Karpas-422 (cell line): ENCODE results near the gene CDK15. TPM values are rescaled to one million over a fixed set of nuclear protein-coding genes. Genes with fewer than 3 reads are reported as not detected.

Experiments used
- DNase-seq: peaks from one replicate; pipeline ENCODE4 v3.0.0-alpha.2; 2015
- H2AFZ ChIP-seq: fragments of 200-600 bp; sonication (generic); 2 replicates; pipeline ENCODE4 v1.6.1; 2014; ENCODE audit warnings: antibody characterized with exemption, low read length, mixed read lengths
- H3K27ac ChIP-seq: fragments of 200-600 bp; sonication (generic); 2 replicates; pipeline ENCODE4 v1.5.1; 2014; ENCODE audit warnings: mild to moderate bottlenecking, low read length, moderate library complexity
- H3K27me3 ChIP-seq: fragments of 200-600 bp; sonication (generic); 2 replicates; pipeline ENCODE4 v1.6.1; 2014; ENCODE audit warnings: low read length, mixed read lengths
- H3K36me3 ChIP-seq: fragments of 200-600 bp; sonication (generic); 2 replicates; pipeline ENCODE4 v1.6.1; 2014; ENCODE audit warnings: low read length, mixed read lengths; ENCODE audit not compliant: insufficient read depth
- H3K4me1 ChIP-seq: fragments of 200-600 bp; sonication (generic); 2 replicates; pipeline ENCODE4 v1.6.1; 2014; ENCODE audit warnings: mild to moderate bottlenecking, low read length, mixed read lengths
- H3K4me2 ChIP-seq: fragments of 200-600 bp; sonication (generic); 2 replicates; pipeline ENCODE4 v1.6.1; 2014; ENCODE audit warnings: low read length, low read depth, mild to moderate bottlenecking; ENCODE audit not compliant: poor library complexity, severe bottlenecking
- H3K4me3 ChIP-seq: fragments of 200-600 bp; sonication (generic); 2 replicates; pipeline ENCODE4 v1.5.1; 2014; ENCODE audit warnings: mild to moderate bottlenecking, antibody characterized with exemption, low read length, mixed read lengths
- H3K79me2 ChIP-seq: fragments of 200-600 bp; sonication (generic); 2 replicates; pipeline ENCODE4 v1.6.1; 2014; ENCODE audit warnings: mild to moderate bottlenecking, low read length, mixed read lengths
- H3K9ac ChIP-seq: fragments of 200-600 bp; sonication (generic); 2 replicates; pipeline ENCODE4 v1.6.0; 2014; ENCODE audit warnings: low read length
- H3K9me2 ChIP-seq: fragments of 200-600 bp; sonication (generic), shearing (Covaris generic); replicated peaks from 2 replicates; pipeline ENCODE4 v1.6.0; 2014; ENCODE audit warnings: mild to moderate bottlenecking, low read length, moderate library complexity; ENCODE audit not compliant: insufficient read depth
- H3K9me3 ChIP-seq: fragments of 300-700, 200-600 bp; sonication (generic); 2 replicates; pipeline ENCODE4 v1.6.1; 2014; ENCODE audit warnings: low read length, mixed read lengths
- H4K20me1 ChIP-seq: fragments of 200-600 bp; sonication (generic); 2 replicates; pipeline ENCODE4 v1.6.1; 2014; ENCODE audit warnings: mild to moderate bottlenecking, antibody characterized with exemption, low read length, low read depth; ENCODE audit not compliant: insufficient read depth
- total RNA-seq: library from RNA; depleted of rRNA; stranded (reverse); fragments of >200 nt; shearing (Covaris generic); gene quantifications from 2 replicates; pipeline ENCODE4 v1.2.3, GENCODE V29; 2014; ENCODE audit warnings: low replicate concordance

Gene CDK15
- total RNA-seq, 1 experiment from 2014 or later, result not detected

- Histone ChIP-seq H3K27ac (peak overlapping the region; percentile 100), H3K4me1 (peaks cover 91% of the 10 kb centered on the region), H3K9me3 (no peaks in the 10 kb centered on the region), H3K9me2 (no peaks in the 10 kb centered on the region), H3K9ac (no peak overlapping the region), H3K4me3 (no peak overlapping the region), H3K27me3 (no peaks in the 10 kb centered on the region), H3K79me2 (peaks cover 10% of the 10 kb centered on the region), H3K36me3 (no peaks in the 10 kb centered on the region), H2AFZ (no peak overlapping the region), H4K20me1 (no peaks in the 10 kb centered on the region), H3K4me2 (no peak overlapping the region)
- no peak for DNase-seq
These were observed 100.6 kb downstream of the CDK15 start for GRCh38 chr2:201906777-201907562.

- Histone ChIP-seq H3K9ac (no peak overlapping the region), H3K4me1 (peaks cover 91% of the 10 kb centered on the region), H2AFZ (no peak overlapping the region), H3K9me3 (no peaks in the 10 kb centered on the region), H3K27ac (peak overlapping the region; percentile 100), H3K4me2 (no peak overlapping the region), H3K9me2 (no peaks in the 10 kb centered on the region), H4K20me1 (no peaks in the 10 kb centered on the region), H3K36me3 (no peaks in the 10 kb centered on the region), H3K4me3 (no peak overlapping the region), H3K79me2 (peaks cover 10% of the 10 kb centered on the region), H3K27me3 (no peaks in the 10 kb centered on the region)
- DNase-seq, result no peak
These were observed 101.2 kb downstream of the CDK15 start for GRCh38 chr2:201907563-201907881.

GRCh38 chr2:201908901-201909300, 102.6 kb downstream of the CDK15 start:
- Histone ChIP-seq H3K27ac (peak overlapping the region; percentile 97), H3K27me3 (no peaks in the 10 kb centered on the region), H3K79me2 (peaks cover 10% of the 10 kb centered on the region), H3K9me3 (no peaks in the 10 kb centered on the region), H3K9ac (peak overlapping the region; percentile 68), H3K4me3 (peak overlapping the region; percentile 56), H4K20me1 (no peaks in the 10 kb centered on the region), H2AFZ (0 out of 2 replicates have a peak overlapping the region, but pooled peaks have one; percentile 44), H3K4me1 (peaks cover 94% of the 10 kb centered on the region), H3K36me3 (no peaks in the 10 kb centered on the region), H3K9me2 (no peaks in the 10 kb centered on the region), H3K4me2 (peak overlapping the region; percentile 86)
- DNase-seq, result no peak

- Histone ChIP-seq H3K79me2 (peaks cover 10% of the 10 kb centered on the region), H3K36me3 (no peaks in the 10 kb centered on the region), H3K27me3 (no peaks in the 10 kb centered on the region), H3K4me1 (peaks cover 91% of the 10 kb centered on the region), H3K4me2 (peak overlapping the region; percentile 86), H3K9ac (peak overlapping the region; percentile 68), H3K27ac (peak overlapping the region; percentile 97), H4K20me1 (no peaks in the 10 kb centered on the region), H2AFZ (peak overlapping the region; percentile 44), H3K9me2 (no peaks in the 10 kb centered on the region), H3K4me3 (peak overlapping the region; percentile 56), H3K9me3 (no peaks in the 10 kb centered on the region)
- no peak for DNase-seq
These were observed 103.0 kb downstream of the CDK15 start for GRCh38 chr2:201909348-201909747.

GRCh38 chr2:201909961-201910361, 103.6 kb downstream of the CDK15 start:
- peaks cover 91% of the 10 kb centered on the region for H3K4me1 ChIP-seq
- peak overlapping the region; percentile 44 for H2AFZ ChIP-seq
- H3K9ac ChIP-seq, result peak overlapping the region; percentile 68
- no peaks in the 10 kb centered on the region for H3K9me2 ChIP-seq
- no peaks in the 10 kb centered on the region for H4K20me1 ChIP-seq
- peak; percentile 90 for DNase-seq
- H3K9me3 ChIP-seq, result no peaks in the 10 kb centered on the region
- peak overlapping the region; percentile 97 for H3K27ac ChIP-seq
- H3K4me3 ChIP-seq, result peak overlapping the region; percentile 56
- peak overlapping the region; percentile 86 for H3K4me2 ChIP-seq
- H3K36me3 ChIP-seq, result no peaks in the 10 kb centered on the region
- no peaks in the 10 kb centered on the region for H3K27me3 ChIP-seq
- H3K79me2 ChIP-seq, result peaks cover 10% of the 10 kb centered on the region

GRCh38 chr2:201911372-201911771, 105.0 kb downstream of the CDK15 start:
- Histone ChIP-seq H3K9ac (no peak overlapping the region), H3K4me3 (no peak overlapping the region), H2AFZ (no peak overlapping the region), H3K9me3 (no peaks in the 10 kb centered on the region), H3K4me2 (peak overlapping the region; percentile 7), H3K4me1 (peaks cover 91% of the 10 kb centered on the region), H3K27me3 (no peaks in the 10 kb centered on the region), H3K9me2 (no peaks in the 10 kb centered on the region), H3K79me2 (peaks cover 10% of the 10 kb centered on the region), H4K20me1 (no peaks in the 10 kb centered on the region), H3K36me3 (no peaks in the 10 kb centered on the region), H3K27ac (peak overlapping the region; percentile 97)
- no peak for DNase-seq

GRCh38 chr2:201913201-201913600, 106.9 kb downstream of the CDK15 start:
- H3K9ac ChIP-seq, result peak overlapping the region; percentile 3; the same call in 1 of the 2 replicates
- peaks cover 76% of the 10 kb centered on the region for H3K4me1 ChIP-seq
- no peak overlapping the region for H3K4me3 ChIP-seq
- peak overlapping the region; percentile 17 for H3K4me2 ChIP-seq
- no peaks in the 10 kb centered on the region for H3K27me3 ChIP-seq
- DNase-seq, result no peak
- H3K79me2 ChIP-seq, result no peaks in the 10 kb centered on the region
- no peaks in the 10 kb centered on the region for H3K36me3 ChIP-seq
- H3K9me3 ChIP-seq, result no peaks in the 10 kb centered on the region
- H2AFZ ChIP-seq, result peak overlapping the region; percentile 67
- H3K27ac ChIP-seq, result peak overlapping the region; percentile 97
- H4K20me1 ChIP-seq, result no peaks in the 10 kb centered on the region
- no peaks in the 10 kb centered on the region for H3K9me2 ChIP-seq

GRCh38 chr2:201915446-201915845, 109.1 kb downstream of the CDK15 start:
- Histone ChIP-seq H3K9me3 (no peaks in the 10 kb centered on the region), H2AFZ (peak overlapping the region; percentile 57), H3K79me2 (no peaks in the 10 kb centered on the region)

More at GRCh38 chr2:201915446-201915845, 109.1 kb downstream of the CDK15 start:
- Histone ChIP-seq H3K27me3 (no peaks in the 10 kb centered on the region), H3K36me3 (no peaks in the 10 kb centered on the region), H3K4me2 (peak overlapping the region; percentile 61), H4K20me1 (no peaks in the 10 kb centered on the region), H3K4me1 (peaks cover 56% of the 10 kb centered on the region), H3K9ac (peak overlapping the region; percentile 30; the same call in 1 of the 2 replicates), H3K27ac (peak overlapping the region; percentile 83), H3K9me2 (no peaks in the 10 kb centered on the region), H3K4me3 (no peak overlapping the region; the same call in 1 of the 2 replicates)
- peak; percentile 92 for DNase-seq
